ENCODE measurements around the gene EHHADH.

DNA sequence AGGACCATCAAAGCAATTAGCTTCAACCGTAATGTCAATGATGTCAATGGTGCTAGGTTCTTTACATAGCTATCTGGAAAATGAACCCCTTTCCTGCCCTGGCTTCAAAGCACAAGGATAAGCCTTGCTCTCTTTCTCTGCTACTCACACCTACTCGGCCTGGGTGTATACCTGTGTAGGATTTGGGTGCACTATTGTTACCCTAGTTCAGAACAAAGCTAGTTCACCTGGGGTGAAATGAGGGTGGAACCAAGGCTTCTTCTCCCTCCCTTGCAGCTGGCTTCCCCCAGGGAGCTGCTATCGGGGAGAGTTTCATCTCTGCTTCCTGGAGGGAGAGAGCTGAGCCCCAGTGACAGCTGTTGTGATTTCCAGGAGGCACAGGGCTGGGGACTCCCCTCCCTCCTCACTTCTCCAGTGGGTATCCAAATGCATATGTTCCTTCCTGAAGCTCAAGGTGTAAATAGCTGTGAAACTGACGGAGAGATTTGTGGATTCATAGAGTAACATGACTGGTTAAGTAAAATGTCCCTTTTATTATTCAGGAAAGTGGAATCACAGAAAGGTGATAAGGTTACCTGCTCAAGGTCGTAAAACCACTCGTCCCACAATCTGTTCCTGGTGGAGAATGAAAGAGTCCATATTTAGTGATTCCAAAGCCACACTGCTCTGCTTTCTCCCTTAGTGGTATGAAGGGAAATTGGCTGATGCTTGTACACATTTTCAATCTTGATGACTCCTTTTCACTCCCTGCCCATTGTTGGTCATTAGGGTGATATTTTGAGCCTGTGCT is 89.2 kb downstream of the EHHADH start:
- TF ChIP-seq EZH2 (IDR thresholded peaks at IDR 0.05) (no peak), POLR2AphosphoS5 (IDR thresholded peaks at IDR 0.05; ENCODE audit: borderline replicate concordance, low read depth, low read length) (no peak)

Data from SK-N-MC (cell line).